NCI-H510A (cell line): ENCODE results near the gene ROR2.
"Not testable (repeated sequence)": the region's sequence is repeated elsewhere in the genome, so short reads cannot be mapped to it uniquely, and the experiment has no call there.

Experiments
- DNase-seq: peaks from one replicate; lab custom pipeline; 2025; lab: John Stamatoyannopoulos, UW

The ROR2 gene

GRCh38 chr9:91678807-91679580, 271.0 kb downstream of the ROR2 start:
- DNase-seq, result no peak

GRCh38 chr9:91677822-91678436, 272.1 kb downstream of the ROR2 start:
- no peak for DNase-seq

- no peak for DNase-seq
Observed at GRCh38 chr9:91677331-91677730, 272.7 kb downstream of the ROR2 start.

- DNase-seq, result no peak
Observed at GRCh38 chr9:91676046-91676445, 274.0 kb downstream of the ROR2 start.

- DNase-seq, result no peak
Observed at GRCh38 chr9:91664663-91665062, 285.4 kb downstream of the ROR2 start.

- DNase-seq, result no peak
Observed at GRCh38 chr9:91663858-91664257, 286.2 kb downstream of the ROR2 start.

- no peak for DNase-seq
Observed at GRCh38 chr9:91661451-91661850, 288.6 kb downstream of the ROR2 start.

- no peak for DNase-seq
Observed at GRCh38 chr9:91660521-91660920, 289.5 kb downstream of the ROR2 start.

- DNase-seq, result no peak
Observed at GRCh38 chr9:91659529-91660495, 290.2 kb downstream of the ROR2 start.

DNA sequence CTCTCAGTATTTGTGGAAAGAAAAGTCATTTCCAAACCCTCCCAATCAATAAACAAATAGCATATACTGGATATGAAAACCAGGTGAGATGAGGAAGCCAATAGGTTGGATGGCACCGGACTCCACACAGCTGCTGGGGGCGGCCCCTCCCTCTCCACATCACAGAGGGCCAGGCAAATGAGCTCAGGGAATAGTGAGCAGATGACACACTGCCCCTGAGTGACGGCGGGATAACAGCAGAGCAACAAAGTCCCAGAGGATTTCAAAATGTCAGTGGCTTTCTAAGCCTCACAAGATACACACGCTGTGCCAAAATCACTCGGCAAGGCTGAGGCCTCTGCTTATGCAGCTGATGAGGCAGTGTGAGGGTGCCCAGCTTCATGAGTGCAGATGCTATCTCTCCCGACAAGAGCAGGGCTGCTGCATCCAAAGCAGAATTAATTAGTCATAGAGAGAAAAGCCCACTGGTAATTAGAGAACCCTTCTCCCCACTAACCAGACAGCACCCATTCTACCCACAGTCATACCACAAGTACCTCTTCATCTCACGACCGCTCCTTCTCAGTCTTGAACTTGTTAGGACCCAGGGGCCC, 291.4 kb downstream of the ROR2 start:
- no peak for DNase-seq

GRCh38 chr9:91657501-91657900, 292.5 kb downstream of the ROR2 start:
- DNase-seq, result no peak

- DNase-seq, result no peak
Observed at GRCh38 chr9:91655658-91656057, 294.4 kb downstream of the ROR2 start.

- no peak for DNase-seq
Observed at GRCh38 chr9:91655215-91655614, 294.8 kb downstream of the ROR2 start.

DNA sequence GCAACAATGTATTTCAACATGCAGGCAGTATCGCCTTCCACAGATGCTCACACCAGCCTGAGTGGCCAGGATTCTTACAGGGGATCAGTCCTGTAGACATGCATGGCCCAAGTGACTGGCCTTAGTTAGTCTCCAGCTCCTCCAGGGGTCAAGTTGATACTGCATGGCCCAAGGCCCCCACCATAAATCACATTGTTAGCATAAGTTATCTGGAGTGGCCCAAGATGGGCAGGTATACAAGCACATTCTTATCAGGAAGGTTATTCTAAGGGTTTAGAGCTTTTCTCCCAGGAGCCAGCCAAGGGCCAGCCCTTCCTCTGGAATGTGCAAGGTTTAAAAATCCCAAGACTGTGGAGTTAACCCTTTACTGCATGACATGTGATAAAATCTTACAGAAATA, 295.5 kb downstream of the ROR2 start:
- no peak for DNase-seq

DNA sequence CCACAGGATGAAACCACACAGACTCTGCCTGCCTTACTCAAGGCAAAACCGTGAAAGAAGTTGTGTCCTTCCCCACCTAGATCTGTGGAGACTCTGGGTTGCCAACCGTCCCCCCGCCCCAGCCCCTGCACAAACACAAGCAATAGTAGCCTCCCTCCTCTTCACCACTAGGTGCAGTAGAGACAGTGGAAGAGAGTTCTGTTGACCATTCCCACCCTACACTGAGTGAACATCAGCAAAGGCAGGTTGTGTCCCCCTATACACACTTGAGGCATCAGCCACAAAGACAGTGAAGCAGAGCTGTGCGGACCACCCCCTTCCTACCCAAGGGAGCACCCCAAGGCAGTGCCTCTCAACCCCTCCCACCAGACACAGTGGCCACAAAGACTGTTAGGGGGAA, 302.7 kb downstream of the ROR2 start:
- no peak for DNase-seq

GRCh38 chr9:91646702-91647101, 303.3 kb downstream of the ROR2 start:
- no peak for DNase-seq

GRCh38 chr9:91644433-91644832, 305.6 kb downstream of the ROR2 start:
- no peak for DNase-seq

DNA sequence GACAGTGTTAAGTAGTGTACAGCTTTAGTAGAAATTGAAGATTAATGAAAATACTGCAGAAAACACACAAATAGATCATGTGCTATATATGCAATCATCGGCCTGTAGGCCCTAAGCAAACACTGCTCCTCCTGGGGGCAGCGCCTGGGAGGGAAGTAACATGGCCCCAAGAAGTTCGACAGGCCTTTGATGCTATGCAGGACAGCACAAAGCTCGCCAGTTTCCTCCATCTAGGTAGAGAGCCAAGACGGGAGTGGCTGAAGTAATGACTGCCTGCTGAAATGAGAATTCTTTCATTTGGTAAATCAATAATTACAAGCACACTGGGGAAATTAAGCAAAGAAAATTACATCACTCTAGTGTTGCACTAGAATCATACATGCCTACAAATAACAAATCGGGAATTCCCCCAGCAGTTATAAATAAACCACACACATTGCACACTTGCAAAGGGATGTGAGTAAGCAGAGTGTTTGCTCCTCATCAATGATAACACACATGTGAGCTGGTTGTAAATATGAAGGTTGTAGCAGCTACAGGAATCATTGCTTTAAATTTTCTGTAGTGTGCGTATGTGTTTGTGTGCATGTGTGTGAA, 306.4 kb downstream of the ROR2 start:
- DNase-seq, result no peak

DNA sequence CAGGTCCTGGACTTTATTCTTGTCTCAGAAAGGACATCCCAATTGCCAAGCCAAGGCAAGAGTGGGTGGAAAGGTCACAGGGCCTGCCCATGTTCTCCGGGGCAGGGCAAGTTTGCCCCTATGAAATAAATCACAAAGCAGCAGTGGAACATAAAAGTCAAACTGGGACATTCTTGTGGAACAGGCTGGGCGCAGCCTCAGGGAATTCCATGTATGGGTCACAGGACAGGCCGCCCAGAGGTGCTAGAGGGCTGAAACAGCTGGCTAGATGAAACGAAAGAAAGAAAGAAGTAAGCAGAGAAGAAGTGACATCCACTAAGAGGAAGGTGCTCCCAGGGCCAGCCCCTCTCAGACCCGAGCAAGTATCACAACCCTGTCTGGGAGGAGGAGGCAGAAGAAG, 307.3 kb downstream of the ROR2 start:
- DNase-seq, result no peak

DNA sequence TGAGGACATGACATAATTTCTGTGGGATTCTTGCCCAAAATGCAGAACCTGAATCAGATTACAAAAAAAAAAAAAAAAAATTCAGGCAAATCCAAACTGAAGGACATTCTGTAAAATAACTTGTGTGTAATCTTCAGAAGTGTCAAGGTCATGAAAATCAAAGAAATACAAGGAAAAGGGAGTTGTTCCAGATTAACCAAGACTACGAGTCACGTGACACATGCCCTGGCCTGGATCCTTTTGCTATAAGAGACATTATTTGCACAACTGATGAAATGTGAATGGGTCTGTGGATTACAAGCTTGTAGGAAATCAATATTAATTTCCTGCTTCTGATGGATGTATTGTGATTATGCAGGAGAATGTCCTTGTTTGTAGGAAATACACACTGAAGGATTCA, 309.6 kb downstream of the ROR2 start:
- DNase-seq, result no peak

- DNase-seq, result no peak
Observed at GRCh38 chr9:91639054-91639453, 311.0 kb downstream of the ROR2 start.

- DNase-seq, result not testable (repeated sequence)
Observed at GRCh38 chr9:91634832-91635231, 315.2 kb downstream of the ROR2 start.
